Measurements from ENCODE around the gene TEX26.

TEX26 gene

GRCh38 chr13:30932481-30933353, at the start of gene TEX26:
Gene TEX26, plus strand, starts transcription at chr13:30932656. Its CDS starts 60 bp downstream, at chr13:30932716.
- H3K36me3 Mint-ChIP-seq (ENCODE audit: low read depth): no peaks in the 10 kb centered on the region
- H3K27ac Mint-ChIP-seq: no peak within 1 kb of the TSS
- peaks cover 32% of the 10 kb centered on the region for H3K27me3 Mint-ChIP-seq
- no peaks in the 10 kb centered on the region for H3K9me3 Mint-ChIP-seq
- intact Hi-C loops (cut with micrococcal nuclease): no loop called here
- no peaks in the 10 kb centered on the region for H3K4me1 Mint-ChIP-seq (ENCODE audit: low read depth)
- H3K4me3 Mint-ChIP-seq: no peak within 1 kb of the TSS

DNA sequence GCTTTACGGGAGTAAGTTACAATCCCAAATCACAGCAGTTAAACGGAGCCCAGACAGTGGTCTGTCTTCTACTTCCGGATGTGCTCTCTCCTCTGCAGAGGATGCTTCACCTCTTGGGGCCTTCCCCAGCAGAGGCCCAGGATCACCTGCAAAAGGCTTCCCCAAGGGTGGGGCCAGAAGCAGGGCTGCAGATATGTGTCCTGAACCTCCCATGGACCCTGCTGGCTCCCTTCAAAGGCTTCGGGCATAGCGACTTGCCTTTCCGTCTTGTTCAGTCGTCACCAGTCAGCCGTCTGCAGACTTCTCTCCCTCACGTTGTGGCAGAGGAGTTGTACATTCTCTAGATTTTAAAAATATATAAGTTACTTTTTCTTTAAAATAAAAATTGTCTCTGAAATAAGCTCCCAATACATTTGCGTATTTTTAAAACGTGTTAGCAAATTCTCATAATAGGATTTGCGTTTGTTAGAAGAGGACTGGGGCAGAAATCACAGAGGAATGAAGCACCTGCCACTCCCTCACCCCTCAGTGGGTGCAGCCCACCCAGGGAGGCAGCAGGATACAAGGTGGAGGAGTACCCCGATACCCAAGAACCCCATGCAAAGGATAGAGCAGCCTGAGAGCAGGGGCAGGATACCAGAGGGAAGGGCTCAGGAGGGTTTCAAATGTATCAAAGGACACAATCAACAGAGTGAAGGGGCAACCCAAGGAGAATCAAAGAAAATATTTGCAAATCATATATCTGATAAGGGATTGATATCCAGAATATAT, 49.3 kb upstream of the TEX26 start:
- Mint-ChIP-seq H3K36me3 (ENCODE audit: low read depth) (no peaks in the 10 kb centered on the region), H3K4me3 (no peak overlapping the region), H3K4me1 (ENCODE audit: low read depth) (no peaks in the 10 kb centered on the region), H3K9me3 (peaks cover 9% of the 10 kb centered on the region), H3K27me3 (peaks cover 40% of the 10 kb centered on the region), H3K27ac (no peak overlapping the region)
- intact Hi-C loops (cut with micrococcal nuclease): no loop called here

DNA sequence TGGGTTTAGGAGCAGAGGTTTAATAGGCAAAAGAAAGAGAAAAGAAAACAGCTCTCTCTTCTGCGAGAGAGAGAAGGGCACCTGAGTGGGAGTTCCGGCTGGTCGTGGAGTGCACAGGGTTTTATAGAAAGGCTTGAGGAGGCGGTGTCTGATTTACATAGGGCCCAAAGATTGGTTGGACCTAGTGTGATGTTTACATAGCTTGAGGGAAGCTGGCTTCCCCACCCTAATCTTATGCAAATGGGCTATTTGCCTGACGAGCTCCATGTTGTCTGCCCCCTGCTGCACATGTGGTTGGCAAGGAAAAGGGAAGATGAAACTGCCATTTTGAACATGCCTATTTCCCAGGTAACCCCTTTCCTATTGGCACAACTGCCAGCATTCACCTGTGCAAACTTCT, 47.9 kb upstream of the TEX26 start:
- Mint-ChIP-seq H3K36me3 (ENCODE audit: low read depth) (no peaks in the 10 kb centered on the region), H3K9me3 (peaks cover 9% of the 10 kb centered on the region), H3K27ac (no peak overlapping the region)

GRCh38 chr13:30889196-30889690, 43.2 kb upstream of the TEX26 start:
- H3K9me3 Mint-ChIP-seq: peaks cover 6% of the 10 kb centered on the region
- H3K27ac Mint-ChIP-seq: no peak overlapping the region
- H3K36me3 Mint-ChIP-seq (ENCODE audit: low read depth): no peaks in the 10 kb centered on the region
- H3K27me3 Mint-ChIP-seq: peaks cover 23% of the 10 kb centered on the region
- H3K4me1 Mint-ChIP-seq (ENCODE audit: low read depth): no peaks in the 10 kb centered on the region
- no peak overlapping the region for H3K4me3 Mint-ChIP-seq
- intact Hi-C loops (cut with micrococcal nuclease): no loop called here

More for the DNA sequence above, 47.9 kb upstream of the TEX26 start:
- H3K27me3 Mint-ChIP-seq: peaks cover 36% of the 10 kb centered on the region
- H3K4me1 Mint-ChIP-seq (ENCODE audit: low read depth): no peaks in the 10 kb centered on the region
- H3K4me3 Mint-ChIP-seq: no peak overlapping the region
- intact Hi-C loops (cut with micrococcal nuclease): no loop called here

- intact Hi-C loops (cut with micrococcal nuclease): no loop called here
- Mint-ChIP-seq H3K27me3 (peaks cover 14% of the 10 kb centered on the region), H3K4me3 (no peak overlapping the region), H3K36me3 (ENCODE audit: low read depth) (no peaks in the 10 kb centered on the region), H3K9me3 (no peaks in the 10 kb centered on the region), H3K4me1 (ENCODE audit: low read depth) (no peaks in the 10 kb centered on the region), H3K27ac (no peak overlapping the region)
Measured at GRCh38 chr13:30892966-30893365, 39.5 kb upstream of the TEX26 start.

DNA sequence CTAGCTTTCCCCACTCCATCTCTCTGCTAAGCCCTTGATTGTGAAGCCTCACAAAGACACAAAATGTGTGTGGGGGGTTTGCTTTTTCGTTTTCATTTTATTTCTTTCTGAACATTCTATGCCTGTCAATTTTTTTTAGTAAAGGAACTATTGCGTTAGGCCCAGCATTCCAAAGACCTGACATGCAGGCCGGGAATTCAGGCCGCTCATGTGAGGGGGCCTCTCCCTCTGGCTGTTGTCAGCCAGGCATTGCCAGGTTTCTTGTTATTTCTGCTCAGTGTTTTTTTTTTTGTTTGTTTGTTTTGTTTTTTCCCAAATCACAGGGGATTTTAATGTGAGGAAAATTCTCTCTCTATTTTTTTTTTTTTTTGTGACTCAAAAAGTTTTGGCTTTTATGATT, 36.7 kb upstream of the TEX26 start:
- H3K4me3 Mint-ChIP-seq: no peak overlapping the region
- intact Hi-C loops (cut with micrococcal nuclease): no loop called here
- peaks cover 14% of the 10 kb centered on the region for H3K4me1 Mint-ChIP-seq (ENCODE audit: low read depth)

DNA sequence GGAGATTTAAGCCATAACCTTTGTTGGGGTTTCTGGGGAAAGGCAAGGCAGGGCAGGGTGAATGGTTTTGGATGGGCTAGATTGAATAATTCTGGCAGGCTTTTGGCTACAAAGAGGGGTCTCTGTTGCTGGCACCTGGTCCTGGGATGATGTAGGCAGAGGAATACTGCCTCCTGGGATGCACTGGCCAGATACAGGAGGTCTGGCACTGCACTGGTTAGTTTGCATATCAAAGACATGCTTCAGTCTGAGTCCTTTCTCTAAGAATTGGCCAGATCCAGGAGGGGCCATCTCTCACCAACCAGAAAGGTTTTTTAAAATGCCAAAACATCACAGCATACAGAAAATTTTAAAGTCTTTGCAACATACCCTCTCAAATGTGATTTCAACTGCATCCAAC, 34.4 kb upstream of the TEX26 start:
- H3K27me3 Mint-ChIP-seq: peaks cover 32% of the 10 kb centered on the region
- peaks cover 16% of the 10 kb centered on the region for H3K4me1 Mint-ChIP-seq (ENCODE audit: low read depth)
- H3K36me3 Mint-ChIP-seq (ENCODE audit: low read depth): no peaks in the 10 kb centered on the region
- H3K9me3 Mint-ChIP-seq: no peaks in the 10 kb centered on the region
- intact Hi-C loops (cut with micrococcal nuclease): no loop called here
- H3K27ac Mint-ChIP-seq: no peak overlapping the region
- H3K4me3 Mint-ChIP-seq: no peak overlapping the region

More for the DNA sequence above, 36.7 kb upstream of the TEX26 start:
- no peak overlapping the region for H3K27ac Mint-ChIP-seq
- no peaks in the 10 kb centered on the region for H3K36me3 Mint-ChIP-seq (ENCODE audit: low read depth)
- H3K27me3 Mint-ChIP-seq: peaks cover 25% of the 10 kb centered on the region
- no peaks in the 10 kb centered on the region for H3K9me3 Mint-ChIP-seq

DNA sequence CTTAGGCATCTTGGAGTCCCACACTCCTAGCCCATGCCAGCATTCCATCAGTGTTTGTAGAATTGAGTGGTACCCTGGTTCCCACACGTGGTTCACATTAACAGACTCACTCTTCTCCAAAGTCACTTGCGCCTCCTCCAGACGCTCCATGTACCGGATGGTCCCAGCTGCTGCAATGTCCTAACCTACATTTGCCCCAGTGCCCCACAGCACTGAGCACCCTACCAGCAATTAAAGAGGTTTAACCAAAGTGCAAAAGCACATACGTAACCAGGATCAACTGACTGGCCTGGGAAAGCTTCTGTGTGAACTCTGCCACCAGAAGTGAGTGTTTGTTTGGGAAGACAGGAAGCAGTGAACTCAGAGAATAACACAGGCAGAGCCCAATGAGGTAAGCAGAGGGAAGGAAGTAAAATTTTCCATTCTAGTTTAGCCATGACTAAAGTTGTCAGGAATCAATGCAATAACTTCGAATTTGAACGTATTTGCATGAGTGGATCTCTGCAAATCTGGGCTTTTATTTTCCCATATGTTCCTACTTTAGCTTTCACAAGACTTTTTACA, 33.7 kb upstream of the TEX26 start:
- intact Hi-C loops (cut with micrococcal nuclease): no loop called here
- Mint-ChIP-seq H3K36me3 (ENCODE audit: low read depth) (no peaks in the 10 kb centered on the region), H3K4me1 (ENCODE audit: low read depth) (peaks cover 16% of the 10 kb centered on the region), H3K9me3 (no peaks in the 10 kb centered on the region), H3K27ac (no peak overlapping the region), H3K27me3 (peaks cover 36% of the 10 kb centered on the region), H3K4me3 (no peak overlapping the region)

DNA sequence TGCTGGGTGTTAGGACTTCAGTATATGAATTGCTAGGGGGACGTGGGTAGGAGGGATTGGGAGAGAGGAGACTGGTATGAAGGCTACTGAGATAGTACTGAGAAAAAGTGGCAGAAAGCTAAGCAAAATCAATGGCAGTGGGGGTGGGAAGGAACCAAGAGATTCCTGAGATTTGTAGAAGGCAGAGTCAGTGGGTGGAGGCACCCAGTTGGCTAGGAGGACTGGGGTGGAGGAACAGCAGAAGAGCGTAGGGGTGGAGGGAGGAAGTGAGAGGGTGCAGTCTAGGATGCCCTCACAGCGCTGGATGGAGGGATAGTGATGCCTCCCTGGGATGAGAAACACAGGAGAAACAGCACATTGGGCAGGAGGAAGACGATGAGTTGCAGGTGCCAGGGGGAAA, 32.0 kb upstream of the TEX26 start:
- H3K27me3 Mint-ChIP-seq: peaks cover 53% of the 10 kb centered on the region
- no peak overlapping the region for H3K4me3 Mint-ChIP-seq
- peaks cover 16% of the 10 kb centered on the region for H3K4me1 Mint-ChIP-seq (ENCODE audit: low read depth)
- no peaks in the 10 kb centered on the region for H3K36me3 Mint-ChIP-seq (ENCODE audit: low read depth)
- intact Hi-C loops (cut with micrococcal nuclease): no loop called here
- H3K9me3 Mint-ChIP-seq: no peaks in the 10 kb centered on the region
- H3K27ac Mint-ChIP-seq: no peak overlapping the region

- intact Hi-C loops (cut with micrococcal nuclease): no loop called here
- no peaks in the 10 kb centered on the region for H3K9me3 Mint-ChIP-seq
- H3K27ac Mint-ChIP-seq: no peak overlapping the region
- no peaks in the 10 kb centered on the region for H3K36me3 Mint-ChIP-seq (ENCODE audit: low read depth)
- no peak overlapping the region for H3K4me3 Mint-ChIP-seq
- H3K4me1 Mint-ChIP-seq (ENCODE audit: low read depth): peaks cover 16% of the 10 kb centered on the region
- H3K27me3 Mint-ChIP-seq: peaks cover 56% of the 10 kb centered on the region
Measured at GRCh38 chr13:30900952-30901749, 31.3 kb upstream of the TEX26 start.

DNA sequence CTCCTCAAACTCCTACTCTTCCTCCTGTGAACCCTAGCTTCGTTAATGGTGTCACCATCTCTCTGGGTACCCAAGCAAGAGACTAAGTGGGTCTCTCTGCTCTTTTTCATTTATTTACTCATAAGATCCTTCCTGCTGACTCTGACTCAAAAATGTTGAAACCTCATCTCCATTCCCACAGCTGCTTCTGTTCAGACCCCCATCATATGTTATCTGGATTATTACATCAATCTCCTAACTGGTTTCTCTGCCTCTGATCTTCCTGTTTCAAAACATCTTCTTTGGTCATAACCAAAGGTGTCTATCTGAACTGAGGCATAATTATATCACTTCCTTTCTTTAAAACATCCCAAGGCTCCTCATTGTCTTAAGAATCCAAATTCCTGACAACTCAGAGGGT, 28.4 kb upstream of the TEX26 start:
- H3K27me3 Mint-ChIP-seq: peaks cover 70% of the 10 kb centered on the region
- no peak overlapping the region for H3K27ac Mint-ChIP-seq
- no peak overlapping the region for H3K4me3 Mint-ChIP-seq
- no peaks in the 10 kb centered on the region for H3K9me3 Mint-ChIP-seq
- intact Hi-C loops (cut with micrococcal nuclease): no loop called here
- H3K36me3 Mint-ChIP-seq (ENCODE audit: low read depth): no peaks in the 10 kb centered on the region
- peaks cover 30% of the 10 kb centered on the region for H3K4me1 Mint-ChIP-seq (ENCODE audit: low read depth)

DNA sequence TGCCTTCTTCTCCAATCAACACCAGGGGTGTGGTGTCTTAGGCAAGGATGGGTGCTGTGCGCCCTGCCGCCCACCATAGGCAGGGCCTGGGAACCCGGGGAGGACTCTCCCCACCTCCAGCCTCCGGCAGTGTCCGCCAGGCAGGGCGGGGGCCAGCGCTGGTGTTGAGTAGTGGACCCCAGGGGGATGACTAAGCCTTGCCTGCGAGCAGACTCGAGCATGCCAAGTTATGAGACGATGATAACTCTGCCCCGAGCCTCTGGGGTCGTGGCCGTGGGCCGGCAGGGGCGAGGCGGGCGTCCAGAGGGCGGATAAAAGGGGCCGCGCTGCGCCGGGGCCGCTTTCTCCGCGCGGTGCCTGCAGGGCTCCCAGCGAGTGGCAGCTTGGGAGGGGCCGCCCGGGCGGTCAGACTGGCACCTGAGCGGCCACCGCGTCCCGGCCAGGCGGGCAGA, 26.5 kb upstream of the TEX26 start, which contains the start of gene MEDAG:
Gene MEDAG (plus strand): TSS at position 340 of the 452 bp plus-strand sequence. CDS start 245 bp downstream, outside the sequence.
- H3K4me3 Mint-ChIP-seq: no peak within 1 kb of the TSS
- peaks cover 20% of the 10 kb centered on the region for H3K4me1 Mint-ChIP-seq (ENCODE audit: low read depth)
- intact Hi-C loops (cut with micrococcal nuclease): no loop called here
- peaks cover 65% of the 10 kb centered on the region for H3K27me3 Mint-ChIP-seq
- no peaks in the 10 kb centered on the region for H3K9me3 Mint-ChIP-seq
- no peaks in the 10 kb centered on the region for H3K36me3 Mint-ChIP-seq (ENCODE audit: low read depth)
- H3K27ac Mint-ChIP-seq: no peak within 1 kb of the TSS

- Mint-ChIP-seq H3K9me3 (no peaks in the 10 kb centered on the region), H3K4me1 (ENCODE audit: low read depth) (peaks cover 20% of the 10 kb centered on the region), H3K4me3 (no peak overlapping the region), H3K36me3 (ENCODE audit: low read depth) (no peaks in the 10 kb centered on the region), H3K27me3 (peaks cover 65% of the 10 kb centered on the region), H3K27ac (no peak overlapping the region)
- intact Hi-C loops (cut with micrococcal nuclease): no loop called here
Measured at GRCh38 chr13:30906411-30907051, 25.9 kb upstream of the TEX26 start.

Measured in dendritic cell treated with granulocyte-macrophage colony-stimulating factor and Interleukin-4, amounts not matched to agents 40 ng/mL and 50 ng/mL, for 4 days (primary cell).